ENCODE measurements around the gene TCEANC2. TPM values are rescaled to one million over a fixed set of nuclear protein-coding genes. Genes with fewer than 3 reads are reported as not detected.

The TCEANC2 gene
- polyA plus RNA-seq, 1 donor from 2014 or later, result 4.4 TPM

DNA sequence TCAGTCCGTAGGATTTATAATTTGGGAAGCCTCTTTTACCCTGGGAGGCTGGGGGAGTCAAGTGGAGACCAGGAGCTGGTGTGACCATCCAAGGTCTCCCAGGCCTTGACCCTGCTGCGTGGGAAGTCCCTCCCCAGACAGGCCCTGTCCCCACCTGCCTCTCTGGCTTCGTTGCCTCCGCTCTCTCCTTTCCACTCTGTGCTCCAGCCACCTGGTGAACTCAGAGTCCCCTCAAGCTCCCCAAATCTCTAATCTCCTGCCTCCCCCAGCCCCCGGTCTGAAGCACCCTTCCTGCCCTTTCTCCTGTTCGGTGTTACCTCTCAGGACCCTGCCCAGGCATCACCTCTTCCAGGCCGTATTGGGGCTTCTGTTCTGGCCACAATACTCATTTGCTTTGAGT lies 71.5 kb downstream of the TCEANC2 start:
- H3K9me3 ChIP-seq (ENCODE audit: low read length), result no peaks in the 10 kb centered on the region
- H3F3A ChIP-seq (ENCODE audit: insufficient read depth, low read length, poor library complexity, severe bottlenecking), result no peaks in the 10 kb centered on the region
- H4K20me1 ChIP-seq (ENCODE audit: insufficient read depth), result no peaks in the 10 kb centered on the region
- H3K9me2 ChIP-seq (ENCODE audit: insufficient read depth, low read length), result no peaks in the 10 kb centered on the region
- H3K79me2 ChIP-seq (replicated peaks; ENCODE audit: insufficient read depth, low read length), result no peaks in the 10 kb centered on the region
- H3K36me3 ChIP-seq (ENCODE audit: insufficient read depth, low read length), result no peaks in the 10 kb centered on the region
- no peak overlapping the region for H2AFZ ChIP-seq (ENCODE audit: low read depth, low read length)
- H3K9ac ChIP-seq (ENCODE audit: low read length), result no peak overlapping the region
- H3K27ac ChIP-seq (ENCODE audit: low read length), result no peak overlapping the region
- no peak overlapping the region for H3K4me3 ChIP-seq (ENCODE audit: low read length)
- no peak overlapping the region for H3K4me2 ChIP-seq (ENCODE audit: low read length)
- no peaks in the 10 kb centered on the region for H3K27me3 ChIP-seq (ENCODE audit: insufficient read depth, low read depth, low read length)
- TF ChIP-seq POLR2AphosphoS5 (IDR thresholded peaks at IDR 0.05) (no peak), MXI1 (conservative IDR thresholded peaks at IDR 0.05; ENCODE audit: poor library complexity, severe bottlenecking) (no peak), RAD21 (conservative IDR thresholded peaks at IDR 0.05) (no peak), CTCF (IDR thresholded peaks at IDR 0.05; ENCODE audit: poor library complexity, severe bottlenecking) (no peak), EP300 (conservative IDR thresholded peaks at IDR 0.05; ENCODE audit: poor library complexity, severe bottlenecking) (no peak), SMC3 (conservative IDR thresholded peaks at IDR 0.05; ENCODE audit: poor library complexity) (no peak), EZH2 (IDR thresholded peaks at IDR 0.05; ENCODE audit: borderline replicate concordance, insufficient read depth, low read length, poor library complexity, severe bottlenecking) (no peak), REST (IDR thresholded peaks at IDR 0.05; ENCODE audit: borderline replicate concordance) (no peak), TAF1 (IDR thresholded peaks at IDR 0.05; ENCODE audit: low read depth) (no peak)

- no peak overlapping the region for H3K27ac ChIP-seq (ENCODE audit: low read length)
- no peaks in the 10 kb centered on the region for H4K20me1 ChIP-seq (ENCODE audit: insufficient read depth)
- no peaks in the 10 kb centered on the region for H3K79me2 ChIP-seq (replicated peaks; ENCODE audit: insufficient read depth, low read length)
Observed at GRCh38 chr1:54125386-54126070, 72.1 kb downstream of the TCEANC2 start.

More at GRCh38 chr1:54125386-54126070, 72.1 kb downstream of the TCEANC2 start:
- Histone ChIP-seq H2AFZ (ENCODE audit: low read depth, low read length) (no peak overlapping the region), H3K9me3 (ENCODE audit: low read length) (no peaks in the 10 kb centered on the region), H3K9ac (ENCODE audit: low read length) (no peak overlapping the region), H3K36me3 (ENCODE audit: insufficient read depth, low read length) (no peaks in the 10 kb centered on the region), H3K4me3 (ENCODE audit: low read length) (no peak overlapping the region), H3K27me3 (ENCODE audit: insufficient read depth, low read depth, low read length) (no peaks in the 10 kb centered on the region), H3K9me2 (ENCODE audit: insufficient read depth, low read length) (no peaks in the 10 kb centered on the region), H3F3A (ENCODE audit: insufficient read depth, low read length, poor library complexity, severe bottlenecking) (no peaks in the 10 kb centered on the region), H3K4me2 (ENCODE audit: low read length) (no peak overlapping the region)
- TF ChIP-seq SMC3 (conservative IDR thresholded peaks at IDR 0.05; ENCODE audit: poor library complexity) (no peak), CTCF (IDR thresholded peaks at IDR 0.05; ENCODE audit: poor library complexity, severe bottlenecking) (no peak), EP300 (conservative IDR thresholded peaks at IDR 0.05; ENCODE audit: poor library complexity, severe bottlenecking) (no peak), MXI1 (conservative IDR thresholded peaks at IDR 0.05; ENCODE audit: poor library complexity, severe bottlenecking) (no peak), RAD21 (conservative IDR thresholded peaks at IDR 0.05) (no peak), EZH2 (IDR thresholded peaks at IDR 0.05; ENCODE audit: borderline replicate concordance, insufficient read depth, low read length, poor library complexity, severe bottlenecking) (no peak), POLR2AphosphoS5 (IDR thresholded peaks at IDR 0.05) (no peak)
